BE2C (cell line): Measurements from ENCODE around the gene C5orf24.

Experiments used
- DNase-seq: peaks from one replicate; pipeline ENCODE4 v3.0.0-alpha.2; 2020
- H3K27me3 ChIP-seq: fragments of 250-450 bp; sonication (Bioruptor Pico); 2 replicates; pipeline ENCODE4 v1.5.1; 2020; ENCODE audit warnings: mild to moderate bottlenecking
- H3K36me3 ChIP-seq: fragments of 250-450 bp; sonication (Bioruptor Pico); 2 replicates; pipeline ENCODE4 v1.5.1; 2020; ENCODE audit warnings: mild to moderate bottlenecking
- H3K4me1 ChIP-seq: fragments of 250-450 bp; sonication (Bioruptor Pico); 2 replicates; pipeline ENCODE4 v1.5.1; 2020
- H3K4me3 ChIP-seq: 2 replicates; pipeline ENCODE4 v1.5.1; 2011; ENCODE audit warnings: low read depth, low read length
- H3K9me3 ChIP-seq: fragments of 250-450 bp; sonication (Bioruptor Pico); 2 replicates; pipeline ENCODE4 v1.5.1; 2020
- CTCF ChIP-seq: IDR thresholded peaks from 2 replicates; pipeline ENCODE4 v1.5.1; 2012; ENCODE audit warnings: mild to moderate bottlenecking, low read depth, low read length

Gene C5orf24

GRCh38 chr5:134887593-134888159 lies 41.9 kb downstream of the C5orf24 start:
- H3K36me3 ChIP-seq = peaks cover 7% of the 10 kb centered on the region
- no peak for TF ChIP-seq CTCF
- no peak for DNase-seq

GRCh38 chr5:134889335-134889734 lies 43.6 kb downstream of the C5orf24 start:
- no peak for TF ChIP-seq CTCF
- peaks cover 7% of the 10 kb centered on the region for H3K36me3 ChIP-seq
- no peaks in the 10 kb centered on the region for H3K9me3 ChIP-seq
- DNase-seq = no peak
- no peaks in the 10 kb centered on the region for H3K27me3 ChIP-seq
- H3K4me1 ChIP-seq = no peaks in the 10 kb centered on the region
- H3K4me3 ChIP-seq = no peak overlapping the region

More at GRCh38 chr5:134887593-134888159, 41.9 kb downstream of the C5orf24 start:
- Histone ChIP-seq H3K4me3 (no peak overlapping the region), H3K9me3 (no peaks in the 10 kb centered on the region), H3K27me3 (no peaks in the 10 kb centered on the region), H3K4me1 (no peaks in the 10 kb centered on the region)

GRCh38 chr5:134891473-134891872 lies 45.7 kb downstream of the C5orf24 start:
- H3K36me3 ChIP-seq = peaks cover 11% of the 10 kb centered on the region
- H3K27me3 ChIP-seq = no peaks in the 10 kb centered on the region
- TF ChIP-seq CTCF = no peak
- H3K4me3 ChIP-seq = no peak overlapping the region
- no peak for DNase-seq
- no peaks in the 10 kb centered on the region for H3K4me1 ChIP-seq
- no peaks in the 10 kb centered on the region for H3K9me3 ChIP-seq

DNA sequence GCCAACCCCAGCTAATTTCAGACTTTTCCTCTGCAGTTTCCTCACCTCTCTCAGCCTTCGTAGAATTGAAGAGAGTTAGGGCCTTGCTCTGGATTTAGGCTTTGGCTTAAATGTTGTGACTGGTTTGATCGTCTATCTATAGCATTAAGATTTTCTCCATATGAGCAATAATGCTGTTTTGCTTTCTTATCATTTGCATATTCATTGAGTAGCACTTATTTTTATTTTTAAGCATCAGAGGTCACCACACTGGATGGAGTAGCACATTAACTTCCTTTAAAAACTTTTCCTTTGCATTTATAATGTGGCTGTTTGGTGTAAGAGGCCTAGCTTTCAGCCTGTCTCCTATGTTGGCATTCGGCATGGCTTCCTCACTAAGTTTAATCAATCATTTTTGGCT lies 46.5 kb downstream of the C5orf24 start:
- Histone ChIP-seq H3K4me1 (no peaks in the 10 kb centered on the region), H3K4me3 (no peak overlapping the region), H3K36me3 (peaks cover 11% of the 10 kb centered on the region), H3K9me3 (no peaks in the 10 kb centered on the region), H3K27me3 (no peaks in the 10 kb centered on the region)
- no peak for TF ChIP-seq CTCF
- DNase-seq = no peak

GRCh38 chr5:134892926-134893325 lies 47.2 kb downstream of the C5orf24 start:
- no peak for TF ChIP-seq CTCF
- DNase-seq = no peak

DNA sequence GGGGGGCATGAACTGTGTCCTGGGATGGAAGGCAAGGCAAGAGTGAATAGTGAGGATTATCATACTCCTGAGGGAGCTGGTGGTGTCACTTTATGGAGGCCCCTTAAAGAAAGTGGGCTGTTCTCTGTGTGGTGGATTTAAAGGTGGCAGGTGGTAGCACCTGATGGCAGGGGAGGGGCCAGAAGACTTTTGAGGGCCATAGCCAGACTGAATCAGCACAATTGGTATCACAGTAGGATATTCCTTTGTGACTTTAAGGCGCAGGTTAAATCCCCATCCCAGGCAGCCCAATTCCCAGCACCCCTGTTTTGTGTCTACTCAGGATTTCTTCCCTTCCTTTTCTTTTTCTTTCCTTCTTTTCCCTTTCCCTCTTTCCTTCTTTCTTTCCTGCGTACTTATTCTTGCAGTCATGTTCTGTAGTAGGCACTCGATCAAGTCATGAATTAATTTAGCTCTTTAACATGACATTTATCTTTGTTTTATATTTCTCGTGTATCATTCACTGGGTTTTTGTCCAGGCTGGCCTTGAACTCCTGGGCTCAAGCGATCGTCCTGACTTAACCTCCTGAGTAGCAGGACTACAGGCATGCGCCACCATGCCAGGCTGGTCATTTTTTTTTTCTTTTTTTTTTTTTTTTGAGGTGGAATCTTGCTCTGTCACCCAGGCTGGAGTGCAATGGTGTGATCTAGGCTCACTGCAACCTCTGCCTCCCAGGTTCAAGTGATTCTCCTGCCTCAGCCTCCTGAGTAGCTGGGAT lies 48.2 kb downstream of the C5orf24 start:
- no peak for DNase-seq
- H3K27me3 ChIP-seq = no peaks in the 10 kb centered on the region
- H3K4me1 ChIP-seq = no peaks in the 10 kb centered on the region
- peaks cover 3% of the 10 kb centered on the region for H3K36me3 ChIP-seq
- H3K9me3 ChIP-seq = no peaks in the 10 kb centered on the region
- H3K4me3 ChIP-seq = no peak overlapping the region
- TF ChIP-seq CTCF = no peak

More at GRCh38 chr5:134892926-134893325, 47.2 kb downstream of the C5orf24 start:
- Histone ChIP-seq H3K36me3 (peaks cover 10% of the 10 kb centered on the region), H3K9me3 (no peaks in the 10 kb centered on the region), H3K4me3 (no peak overlapping the region), H3K4me1 (no peaks in the 10 kb centered on the region), H3K27me3 (no peaks in the 10 kb centered on the region)
